Activated CD8-positive, alpha-beta memory T cell treated with anti-CD3 and anti-CD28 coated beads for 48 hours (primary cell): ENCODE data around the gene ZCCHC9.

Experiments
- DNase-seq, 3 experiments: peaks; one replicate each; pipeline ENCODE4 v3.0.0-alpha.2; 2020; ENCODE audit warnings: low read depth in 2 of 3, low spot score in 2 of 3

Gene ZCCHC9

DNA sequence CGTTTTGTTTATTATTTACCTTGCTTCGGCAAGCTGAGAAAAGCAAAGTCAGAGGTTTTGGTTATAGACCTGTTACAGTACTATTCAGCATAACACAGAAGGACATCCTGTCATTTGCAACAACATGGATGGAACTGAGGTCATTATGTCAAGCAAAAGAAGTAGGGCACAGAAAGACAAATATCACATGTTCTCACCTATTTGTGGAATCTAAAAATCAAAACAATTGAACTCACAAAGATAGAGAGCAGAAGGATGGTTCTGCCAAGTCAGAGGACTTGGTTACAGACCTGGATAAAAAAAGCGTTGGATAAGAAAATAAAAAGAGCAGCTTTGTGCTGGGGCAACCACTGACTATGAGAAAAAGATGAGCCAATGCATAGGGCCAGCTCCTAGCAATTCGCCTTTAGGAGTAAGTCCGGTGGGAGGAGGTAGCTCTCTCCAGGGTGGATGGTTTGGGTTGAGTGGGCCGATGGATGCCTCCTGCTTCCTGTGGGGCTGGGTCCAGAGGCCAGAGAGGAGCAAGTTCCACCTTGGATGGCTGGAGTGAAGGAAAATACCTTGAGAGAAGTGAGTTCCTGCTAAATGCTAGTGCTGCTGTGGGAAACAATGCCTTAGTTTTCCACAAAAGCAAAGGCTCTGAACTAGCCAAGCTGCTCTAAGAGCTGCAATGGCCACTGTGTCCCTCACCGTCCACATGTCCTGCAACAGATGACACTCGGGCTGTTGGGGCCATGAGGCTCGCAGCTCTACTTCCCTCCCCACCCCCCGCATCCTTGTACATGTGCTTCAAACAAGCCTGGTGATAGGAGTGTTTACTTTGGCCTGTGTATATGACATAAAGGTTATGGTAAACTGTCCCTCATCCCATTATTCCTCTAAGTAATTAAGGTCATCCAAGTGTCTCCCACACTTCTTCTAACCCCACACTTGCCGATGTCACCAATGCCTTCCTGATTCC lies 54.2 kb downstream of the ZCCHC9 start:
- DNase-seq = no peak

DNA sequence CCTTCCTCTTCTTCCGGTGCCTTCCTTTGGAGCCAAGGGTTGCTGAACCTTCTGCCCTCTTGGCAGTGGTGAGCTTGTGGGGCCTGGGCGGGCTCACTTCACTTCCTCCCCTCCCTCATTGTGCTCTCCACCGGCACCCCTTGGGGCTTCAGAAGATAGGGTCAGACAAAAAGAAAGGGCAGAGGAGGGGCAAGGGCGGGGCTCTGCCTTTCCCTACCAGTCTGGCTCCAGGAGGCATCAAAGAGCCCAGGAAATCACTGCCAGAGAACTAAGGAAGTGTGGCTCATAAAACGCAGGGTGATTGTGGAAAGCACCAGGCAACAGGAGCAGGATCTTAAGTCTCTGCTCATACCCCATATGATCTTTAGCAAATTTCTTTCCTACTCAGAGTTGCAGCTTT lies 57.7 kb downstream of the ZCCHC9 start:
- no peak for DNase-seq

DNA sequence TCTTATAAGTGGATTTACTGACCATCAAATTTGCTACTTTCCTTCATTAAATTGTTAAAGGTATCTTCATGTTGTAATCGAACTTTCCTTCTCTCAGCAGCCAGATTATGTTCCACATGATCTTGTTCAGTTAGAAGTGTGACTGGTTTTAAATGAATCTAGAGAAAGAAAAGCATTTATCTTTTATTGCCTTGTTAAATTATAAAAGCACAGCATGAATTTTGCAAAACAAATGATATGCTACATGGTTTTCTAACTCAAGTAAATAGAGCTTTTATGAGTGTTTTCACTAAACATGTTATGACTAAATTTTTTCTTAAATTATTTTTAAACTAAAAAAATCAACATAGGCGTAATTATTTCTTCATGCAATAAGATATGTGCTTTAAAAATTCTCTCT lies 58.5 kb downstream of the ZCCHC9 start:
- no peak for DNase-seq

DNA sequence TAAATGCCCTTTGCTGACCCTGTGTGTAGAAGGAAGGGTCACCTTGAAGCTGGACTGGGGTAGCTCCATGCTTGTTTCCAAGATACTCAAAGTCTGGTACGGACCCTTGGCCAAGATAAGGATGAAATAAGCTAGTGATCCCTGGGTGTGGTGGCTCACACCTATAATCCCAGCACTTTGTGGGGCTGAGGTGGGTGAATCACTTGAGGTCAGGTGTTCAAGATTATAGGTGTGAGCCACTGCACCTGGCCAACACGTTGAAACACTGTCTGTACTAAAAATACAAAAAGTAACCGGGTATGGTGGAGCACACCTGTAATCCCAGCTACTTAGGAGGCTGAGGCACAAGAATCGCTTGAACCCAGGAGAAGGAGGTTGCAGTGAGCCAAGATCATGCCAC lies 59.3 kb downstream of the ZCCHC9 start:
- no peak for DNase-seq

DNA sequence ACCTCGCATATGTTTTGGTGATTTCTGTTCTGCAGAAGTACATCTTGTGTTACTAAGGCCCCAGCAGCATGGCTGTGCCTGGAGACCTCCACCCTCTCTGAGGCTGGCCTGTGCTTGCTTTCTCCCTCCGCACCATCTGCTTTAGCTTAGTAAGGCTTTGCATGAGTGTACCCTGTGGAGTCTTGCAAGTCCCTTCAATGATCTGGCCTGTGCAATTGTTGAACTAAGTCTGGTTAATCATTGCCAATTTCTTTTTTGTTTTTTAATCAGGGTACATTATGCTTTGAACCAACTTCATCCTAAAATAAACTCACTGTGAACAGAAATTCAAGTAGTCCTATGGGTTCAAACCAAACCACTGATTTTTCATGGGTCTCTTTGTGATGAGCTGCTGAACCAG lies 60.2 kb downstream of the ZCCHC9 start:
- no peak for DNase-seq
